ENCODE data around the gene MAPK8IP1.

GRCh38 chr11:45909594-45910475 is 24.4 kb downstream of the MAPK8IP1 start:
- TF ChIP-seq CTCF (IDR thresholded peaks at IDR 0.05) (no peak), POLR2AphosphoS5 (IDR thresholded peaks at IDR 0.05) (no peak)

Data from transverse colon (tissue), 4 donors.